ENCODE results near the gene ARHGAP22. TPM values are rescaled to one million over a fixed set of nuclear protein-coding genes. Genes with fewer than 3 reads are reported as not detected.

ARHGAP22 gene
- total RNA-seq, 1 donor from 2014 or later: 3.8 TPM

DNA sequence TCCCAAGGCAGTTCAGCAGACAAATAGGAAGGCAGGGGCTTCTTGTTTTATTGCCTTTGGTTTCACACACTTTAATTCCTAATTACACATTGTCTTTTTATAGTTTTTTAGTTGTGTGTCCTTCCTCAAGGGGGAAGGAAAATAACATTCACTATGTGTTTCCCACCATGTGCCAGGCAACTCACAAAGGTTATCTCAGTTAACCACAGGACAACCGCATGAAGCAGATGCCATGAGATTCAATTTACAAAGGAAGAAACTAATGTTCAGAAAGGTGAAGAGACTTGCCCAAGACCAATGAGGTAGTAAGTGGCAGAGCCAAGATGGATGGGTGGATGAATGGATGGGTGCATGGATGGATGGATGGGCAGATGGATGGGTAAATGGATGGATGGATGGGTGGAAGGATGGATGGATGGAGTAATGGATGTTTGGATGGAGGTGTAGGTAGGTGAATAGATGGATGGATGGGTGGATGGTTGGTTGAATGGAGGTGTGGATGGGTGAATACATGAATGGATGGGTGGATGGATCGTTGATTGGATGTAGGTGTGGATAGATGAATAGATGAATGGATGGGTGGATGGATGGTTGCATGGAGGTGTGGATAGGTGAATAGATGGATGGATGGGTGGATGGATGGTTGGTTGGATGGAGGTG, 77.9 kb downstream of the ARHGAP22 start:
- H3K4me3 Mint-ChIP-seq (ENCODE audit: low read depth): no peak overlapping the region
- no peaks in the 10 kb centered on the region for H3K36me3 Mint-ChIP-seq (ENCODE audit: insufficient read depth)
- TF ChIP-seq, protein P1, sequence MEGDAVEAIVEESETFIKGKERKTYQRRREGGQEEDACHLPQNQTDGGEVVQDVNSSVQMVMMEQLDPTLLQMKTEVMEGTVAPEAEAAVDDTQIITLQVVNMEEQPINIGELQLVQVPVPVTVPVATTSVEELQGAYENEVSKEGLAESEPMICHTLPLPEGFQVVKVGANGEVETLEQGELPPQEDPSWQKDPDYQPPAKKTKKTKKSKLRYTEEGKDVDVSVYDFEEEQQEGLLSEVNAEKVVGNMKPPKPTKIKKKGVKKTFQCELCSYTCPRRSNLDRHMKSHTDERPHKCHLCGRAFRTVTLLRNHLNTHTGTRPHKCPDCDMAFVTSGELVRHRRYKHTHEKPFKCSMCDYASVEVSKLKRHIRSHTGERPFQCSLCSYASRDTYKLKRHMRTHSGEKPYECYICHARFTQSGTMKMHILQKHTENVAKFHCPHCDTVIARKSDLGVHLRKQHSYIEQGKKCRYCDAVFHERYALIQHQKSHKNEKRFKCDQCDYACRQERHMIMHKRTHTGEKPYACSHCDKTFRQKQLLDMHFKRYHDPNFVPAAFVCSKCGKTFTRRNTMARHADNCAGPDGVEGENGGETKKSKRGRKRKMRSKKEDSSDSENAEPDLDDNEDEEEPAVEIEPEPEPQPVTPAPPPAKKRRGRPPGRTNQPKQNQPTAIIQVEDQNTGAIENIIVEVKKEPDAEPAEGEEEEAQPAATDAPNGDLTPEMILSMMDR (IDR thresholded peaks at IDR 0.05; ENCODE audit: unreplicated experiment): no peak
- DNase-seq (ENCODE audit: low spot score, unreplicated experiment): no peak
- no peak overlapping the region for H3K27ac Mint-ChIP-seq
- peaks cover 24% of the 10 kb centered on the region for H3K27me3 Mint-ChIP-seq
- no peaks in the 10 kb centered on the region for H3K9me3 Mint-ChIP-seq (ENCODE audit: low read depth)
- H3K4me1 Mint-ChIP-seq (ENCODE audit: low read depth): peaks cover 3% of the 10 kb centered on the region

GRCh38 chr10:48526011-48526821, 78.7 kb downstream of the ARHGAP22 start:
- H3K4me3 Mint-ChIP-seq (ENCODE audit: low read depth): no peak overlapping the region
- no peak for DNase-seq (ENCODE audit: low spot score, unreplicated experiment)
- H3K36me3 Mint-ChIP-seq (ENCODE audit: insufficient read depth): no peaks in the 10 kb centered on the region
- peaks cover 29% of the 10 kb centered on the region for H3K27me3 Mint-ChIP-seq
- no peak overlapping the region for H3K27ac Mint-ChIP-seq
- H3K4me1 Mint-ChIP-seq (ENCODE audit: low read depth): peaks cover 6% of the 10 kb centered on the region
- TF ChIP-seq, protein P1 (IDR thresholded peaks at IDR 0.05; ENCODE audit: unreplicated experiment): no peak
- H3K9me3 Mint-ChIP-seq (ENCODE audit: low read depth): no peaks in the 10 kb centered on the region

GRCh38 chr10:48525113-48525512, 79.8 kb downstream of the ARHGAP22 start:
- H3K36me3 Mint-ChIP-seq (ENCODE audit: insufficient read depth): no peaks in the 10 kb centered on the region
- peaks cover 9% of the 10 kb centered on the region for H3K4me1 Mint-ChIP-seq (ENCODE audit: low read depth)
- no peak overlapping the region for H3K27ac Mint-ChIP-seq
- peak overlapping the region; percentile 55 for H3K4me3 Mint-ChIP-seq (ENCODE audit: low read depth)
- peaks cover 40% of the 10 kb centered on the region for H3K27me3 Mint-ChIP-seq
- TF ChIP-seq, protein P1 (IDR thresholded peaks at IDR 0.05; ENCODE audit: unreplicated experiment): no peak
- no peak for DNase-seq (ENCODE audit: low spot score, unreplicated experiment)
- no peaks in the 10 kb centered on the region for H3K9me3 Mint-ChIP-seq (ENCODE audit: low read depth)

GRCh38 chr10:48523820-48524758, 80.8 kb downstream of the ARHGAP22 start:
- TF ChIP-seq, protein P1 (IDR thresholded peaks at IDR 0.05; ENCODE audit: unreplicated experiment): peak; percentile 74
- peaks cover 43% of the 10 kb centered on the region for H3K27me3 Mint-ChIP-seq
- DNase-seq (ENCODE audit: low spot score, unreplicated experiment): peak; percentile 41
- H3K4me1 Mint-ChIP-seq (ENCODE audit: low read depth): peaks cover 12% of the 10 kb centered on the region
- H3K9me3 Mint-ChIP-seq (ENCODE audit: low read depth): no peaks in the 10 kb centered on the region
- no peaks in the 10 kb centered on the region for H3K36me3 Mint-ChIP-seq (ENCODE audit: insufficient read depth)
- H3K27ac Mint-ChIP-seq: no peak overlapping the region
- peak overlapping the region; percentile 58 for H3K4me3 Mint-ChIP-seq (ENCODE audit: low read depth)
